C4-2B (cell line): ENCODE data around the gene FCGR3A.
"Not testable (repeated sequence)": the region's sequence is repeated elsewhere in the genome, so short reads cannot be mapped to it uniquely, and the experiment has no call there.

Source experiments
- H3K27ac ChIP-seq: fragments of 450-650 bp; 2 replicates; pipeline ENCODE4 v1.5.1; 2017
- ZFX ChIP-seq: fragments of 450-650 bp; IDR thresholded peaks from 2 replicates; pipeline ENCODE4 v1.6.1; 2017
- TF ChIP-seq, protein P1 (sequence below): fragments of 450-650 bp; conservative IDR thresholded peaks from 2 replicates; pipeline ENCODE4 v1.5.1; 2017; ENCODE audit warnings: mild to moderate bottlenecking

Gene FCGR3A

DNA sequence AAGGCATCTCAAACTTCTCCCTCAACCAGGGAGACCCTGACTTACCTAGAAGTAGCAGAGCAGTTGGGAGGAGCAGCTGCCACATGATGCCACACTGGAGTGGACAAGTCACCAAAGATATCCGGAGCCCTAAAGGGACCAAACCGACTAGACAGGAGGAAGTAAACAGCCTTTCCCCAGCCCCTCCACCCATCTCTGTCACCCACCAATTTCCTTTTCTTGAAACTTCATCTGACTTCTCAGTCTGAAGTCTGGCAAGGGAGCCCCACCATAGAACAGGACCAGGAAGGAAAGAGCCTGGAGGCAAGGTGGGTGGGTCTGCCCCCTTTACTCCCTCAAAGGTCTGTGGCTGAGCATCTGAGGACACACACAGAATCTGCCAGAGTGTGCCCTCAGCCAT lies at the start of gene FCGR3A:
TSS of gene FCGR3A (minus strand) at position 167 of the 400 bp plus-strand sequence. CDS start at position 85, 82 bp downstream.
- TF ChIP-seq, protein P1, sequence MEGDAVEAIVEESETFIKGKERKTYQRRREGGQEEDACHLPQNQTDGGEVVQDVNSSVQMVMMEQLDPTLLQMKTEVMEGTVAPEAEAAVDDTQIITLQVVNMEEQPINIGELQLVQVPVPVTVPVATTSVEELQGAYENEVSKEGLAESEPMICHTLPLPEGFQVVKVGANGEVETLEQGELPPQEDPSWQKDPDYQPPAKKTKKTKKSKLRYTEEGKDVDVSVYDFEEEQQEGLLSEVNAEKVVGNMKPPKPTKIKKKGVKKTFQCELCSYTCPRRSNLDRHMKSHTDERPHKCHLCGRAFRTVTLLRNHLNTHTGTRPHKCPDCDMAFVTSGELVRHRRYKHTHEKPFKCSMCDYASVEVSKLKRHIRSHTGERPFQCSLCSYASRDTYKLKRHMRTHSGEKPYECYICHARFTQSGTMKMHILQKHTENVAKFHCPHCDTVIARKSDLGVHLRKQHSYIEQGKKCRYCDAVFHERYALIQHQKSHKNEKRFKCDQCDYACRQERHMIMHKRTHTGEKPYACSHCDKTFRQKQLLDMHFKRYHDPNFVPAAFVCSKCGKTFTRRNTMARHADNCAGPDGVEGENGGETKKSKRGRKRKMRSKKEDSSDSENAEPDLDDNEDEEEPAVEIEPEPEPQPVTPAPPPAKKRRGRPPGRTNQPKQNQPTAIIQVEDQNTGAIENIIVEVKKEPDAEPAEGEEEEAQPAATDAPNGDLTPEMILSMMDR = no peak
- no peak for TF ChIP-seq ZFX
- no peak within 1 kb of the TSS for H3K27ac ChIP-seq

DNA sequence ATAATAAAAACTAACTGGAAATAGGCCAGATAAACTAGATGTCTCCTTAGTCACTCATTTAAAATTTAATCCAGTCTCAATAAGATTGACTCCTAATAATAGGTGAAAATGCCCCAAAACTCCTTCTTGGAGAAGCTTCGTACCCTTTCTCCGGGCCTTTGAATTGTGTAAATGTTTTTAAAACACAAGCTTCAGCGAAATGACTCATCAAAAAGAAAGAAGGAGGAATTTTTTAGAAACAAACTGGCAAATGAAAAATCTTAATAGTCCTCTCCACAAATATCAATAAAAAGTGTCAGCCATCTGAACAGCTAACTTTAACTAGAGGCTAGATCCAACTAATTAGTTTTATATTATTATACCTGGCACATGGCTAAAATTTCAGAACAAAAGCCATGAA lies 47.5 kb upstream of the FCGR3A start:
- H3K27ac ChIP-seq = not testable (repeated sequence)

DNA sequence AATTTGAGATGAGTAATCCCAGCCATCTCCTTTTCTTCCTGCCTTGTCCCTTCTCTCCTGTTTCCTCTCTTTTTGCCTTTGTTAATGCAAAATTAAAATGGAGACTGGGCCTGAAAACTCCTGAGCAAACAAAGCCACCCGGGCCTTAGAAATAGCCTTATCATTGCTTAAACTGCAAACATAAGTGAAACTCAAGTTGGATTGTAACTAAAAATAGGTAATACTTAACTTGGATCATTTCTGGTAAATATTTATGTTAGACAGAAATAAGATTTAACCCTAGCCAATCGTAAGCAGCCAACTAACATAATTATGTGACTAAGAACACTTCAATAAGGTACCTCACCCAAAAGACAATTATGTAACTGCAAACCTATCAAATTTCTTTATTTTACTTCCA lies 46.0 kb upstream of the FCGR3A start:
- H3K27ac ChIP-seq = not testable (repeated sequence)

DNA sequence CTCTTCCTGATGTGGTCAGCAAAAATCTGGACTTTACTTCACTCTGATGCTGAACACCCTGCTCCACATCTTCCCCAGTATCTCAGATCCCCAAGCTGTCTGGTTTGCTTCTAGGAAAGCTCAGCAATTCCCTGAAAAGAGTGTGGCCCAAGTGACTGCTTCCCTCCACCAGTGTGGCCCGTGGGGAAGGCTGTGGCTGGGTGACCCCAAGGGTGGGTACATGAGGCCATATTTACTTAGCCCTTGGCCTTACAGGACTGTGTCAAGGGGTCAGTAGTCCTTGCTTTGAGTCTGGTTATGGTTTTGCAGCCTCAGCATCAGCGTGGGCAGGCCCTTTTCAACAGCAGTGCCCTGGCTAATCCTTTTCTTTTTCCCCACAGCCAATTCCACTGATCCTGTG lies 45.6 kb upstream of the FCGR3A start:
- not testable (repeated sequence) for H3K27ac ChIP-seq

DNA sequence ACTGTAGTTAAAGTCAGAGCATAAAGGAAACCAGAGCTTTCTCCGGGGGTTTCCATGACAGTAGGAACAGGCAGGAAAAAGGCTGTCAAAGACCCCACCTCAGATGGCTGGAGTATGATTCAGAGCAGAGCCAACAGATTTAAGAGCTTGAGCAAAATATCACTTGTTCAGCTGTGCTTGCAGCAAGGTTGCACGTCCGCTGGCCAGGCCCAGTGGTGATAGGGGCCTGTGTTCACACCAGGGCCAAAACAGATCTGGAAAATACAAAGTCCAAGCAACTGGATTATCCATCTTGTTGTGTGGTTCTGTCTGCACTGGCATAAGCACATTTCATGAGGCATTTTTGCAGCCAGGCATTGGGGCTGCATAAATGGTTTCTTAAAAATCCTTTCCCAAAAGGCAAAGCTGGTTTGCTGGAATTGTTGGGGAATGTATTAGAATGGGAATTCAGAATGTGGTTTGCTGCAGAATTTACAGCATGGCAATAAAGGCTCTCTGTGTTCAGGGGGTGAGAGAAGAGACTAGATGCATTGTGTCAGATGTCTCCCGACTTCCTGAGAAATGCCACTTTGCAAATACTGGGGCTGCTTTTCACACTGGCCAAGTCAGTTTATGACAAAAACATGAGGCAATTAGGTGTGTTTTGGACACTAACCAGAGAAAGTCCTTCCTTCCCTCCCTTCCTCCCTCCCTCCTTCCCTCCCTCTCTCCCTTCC lies 44.8 kb upstream of the FCGR3A start:
- not testable (repeated sequence) for H3K27ac ChIP-seq

DNA sequence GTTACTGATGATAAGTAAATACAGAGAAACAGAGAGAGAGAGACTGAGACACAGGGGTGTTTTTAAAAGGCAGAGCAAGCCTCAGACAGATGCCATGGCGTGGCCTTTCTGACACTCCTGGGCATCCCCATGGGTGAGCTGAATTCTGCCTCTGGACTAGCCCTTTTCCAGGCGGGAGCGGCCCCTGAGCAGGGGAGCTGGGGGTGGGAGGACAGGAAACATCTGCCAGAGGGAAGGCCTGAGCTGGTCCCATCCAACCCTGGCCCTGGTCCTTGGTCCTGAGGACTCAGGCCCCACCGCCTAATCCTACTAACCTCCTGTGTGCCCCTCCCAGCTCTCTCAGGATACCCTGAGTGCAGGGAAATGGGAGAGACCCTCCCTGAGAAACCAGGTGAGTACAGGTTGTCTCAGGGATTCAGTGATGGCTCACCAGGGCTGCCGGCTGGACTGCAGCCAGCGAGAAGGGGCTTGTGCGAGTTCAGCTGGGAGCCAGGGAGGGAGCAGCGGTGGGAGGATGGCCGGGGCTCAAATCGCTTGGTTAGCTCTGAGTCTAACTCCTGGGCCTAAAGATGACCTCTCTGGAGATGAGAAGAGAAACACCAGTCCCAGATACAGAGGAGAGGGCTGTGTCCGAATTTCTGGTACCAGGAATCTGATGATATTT lies 43.6 kb upstream of the FCGR3A start:
- H3K27ac ChIP-seq = not testable (repeated sequence)

DNA sequence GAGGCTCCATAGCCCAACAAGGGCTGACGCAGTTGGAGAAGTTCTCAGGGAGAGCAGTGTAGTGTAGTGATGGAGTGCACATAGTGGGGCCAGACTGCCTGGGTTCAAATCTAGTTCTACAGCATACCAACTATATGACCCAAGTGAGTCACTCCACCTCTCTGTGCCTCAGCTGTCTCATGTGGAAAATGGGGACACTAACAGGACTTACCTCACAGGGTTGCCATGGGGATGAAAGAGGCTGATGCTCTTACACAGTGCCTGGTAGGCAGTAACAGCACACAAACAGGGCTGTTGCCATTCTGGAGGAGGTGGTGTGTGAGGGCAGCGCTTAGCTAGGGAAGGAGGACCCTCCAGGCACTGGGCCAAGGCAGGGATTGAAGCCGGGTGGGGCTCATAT lies 43.0 kb upstream of the FCGR3A start:
- H3K27ac ChIP-seq = not testable (repeated sequence)

DNA sequence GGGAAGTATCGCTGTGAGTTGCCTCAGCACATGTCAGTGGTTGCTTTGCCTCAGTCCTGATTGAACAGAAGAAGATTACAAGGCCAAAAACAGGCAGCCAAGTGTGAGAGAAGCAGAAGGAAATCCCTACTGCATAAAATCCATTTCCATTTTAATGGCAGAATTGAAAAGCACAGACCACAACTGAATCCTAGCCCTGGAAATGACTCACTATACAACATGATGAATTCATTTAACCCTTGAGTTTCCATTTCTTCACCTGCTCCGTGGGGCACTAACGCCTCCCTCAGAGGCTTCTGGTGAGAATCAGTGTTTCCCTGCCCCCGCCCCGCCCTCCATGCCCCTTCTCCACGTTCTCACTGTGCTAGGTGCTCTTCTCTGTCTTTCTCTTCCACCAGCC lies 40.3 kb upstream of the FCGR3A start:
- not testable (repeated sequence) for H3K27ac ChIP-seq

DNA sequence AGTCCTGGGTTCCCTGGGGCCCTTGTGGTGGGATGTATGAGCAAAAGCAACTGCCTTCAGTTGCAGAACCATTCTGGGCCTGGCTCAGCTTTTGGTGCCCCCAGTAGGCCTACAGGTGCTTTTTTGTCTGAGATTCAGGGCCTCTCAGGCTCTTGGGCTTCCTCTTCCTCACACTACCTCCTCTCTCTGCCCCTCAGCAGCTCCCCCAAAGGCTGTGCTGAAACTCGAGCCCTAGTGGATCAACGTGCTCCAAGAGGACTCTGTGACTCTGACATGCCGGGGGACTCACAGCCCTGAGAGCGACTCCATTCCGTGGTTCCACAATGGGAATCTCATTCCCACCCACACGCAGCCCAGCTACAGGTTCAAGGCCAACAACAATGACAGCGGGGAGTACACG lies 39.7 kb upstream of the FCGR3A start:
- not testable (repeated sequence) for H3K27ac ChIP-seq

DNA sequence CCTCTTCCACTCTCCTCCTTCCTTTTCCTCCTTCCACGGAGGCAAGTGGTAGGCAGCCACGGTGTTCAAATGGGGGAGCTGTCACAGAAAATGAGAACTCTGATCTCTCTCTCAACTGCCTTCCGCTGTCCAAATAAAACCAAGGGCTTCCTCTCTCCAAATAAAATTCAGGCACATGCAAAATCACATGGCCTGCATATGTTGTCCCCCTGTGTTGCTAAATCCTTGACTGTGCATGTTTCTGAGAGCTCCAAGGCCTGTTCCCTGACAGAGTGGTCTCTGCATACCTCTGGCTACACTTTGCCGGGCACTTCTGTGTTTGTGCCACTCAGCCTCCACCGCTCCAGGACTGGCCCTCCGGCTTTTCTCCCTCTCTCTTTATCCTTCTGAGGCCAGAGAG lies 39.0 kb upstream of the FCGR3A start:
- not testable (repeated sequence) for H3K27ac ChIP-seq

DNA sequence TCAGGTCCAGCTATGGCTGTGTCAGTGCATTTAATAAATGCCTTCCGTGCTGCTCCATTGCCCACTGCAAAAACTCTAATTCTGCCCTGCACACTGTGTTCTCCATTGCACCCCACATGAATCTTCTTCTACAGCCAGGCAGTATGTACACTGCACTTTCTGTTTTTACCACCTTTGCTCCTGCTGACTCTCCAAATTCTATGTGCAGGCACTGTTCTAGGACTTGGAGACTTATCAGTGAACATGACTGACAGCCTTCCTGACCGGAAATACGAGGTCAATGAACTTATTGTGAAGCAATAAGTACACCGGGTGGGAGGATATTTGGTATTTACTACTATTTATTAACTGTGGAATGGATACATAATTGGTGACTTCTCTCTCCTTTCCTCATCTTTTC lies 33.3 kb upstream of the FCGR3A start:
- not testable (repeated sequence) for H3K27ac ChIP-seq

DNA sequence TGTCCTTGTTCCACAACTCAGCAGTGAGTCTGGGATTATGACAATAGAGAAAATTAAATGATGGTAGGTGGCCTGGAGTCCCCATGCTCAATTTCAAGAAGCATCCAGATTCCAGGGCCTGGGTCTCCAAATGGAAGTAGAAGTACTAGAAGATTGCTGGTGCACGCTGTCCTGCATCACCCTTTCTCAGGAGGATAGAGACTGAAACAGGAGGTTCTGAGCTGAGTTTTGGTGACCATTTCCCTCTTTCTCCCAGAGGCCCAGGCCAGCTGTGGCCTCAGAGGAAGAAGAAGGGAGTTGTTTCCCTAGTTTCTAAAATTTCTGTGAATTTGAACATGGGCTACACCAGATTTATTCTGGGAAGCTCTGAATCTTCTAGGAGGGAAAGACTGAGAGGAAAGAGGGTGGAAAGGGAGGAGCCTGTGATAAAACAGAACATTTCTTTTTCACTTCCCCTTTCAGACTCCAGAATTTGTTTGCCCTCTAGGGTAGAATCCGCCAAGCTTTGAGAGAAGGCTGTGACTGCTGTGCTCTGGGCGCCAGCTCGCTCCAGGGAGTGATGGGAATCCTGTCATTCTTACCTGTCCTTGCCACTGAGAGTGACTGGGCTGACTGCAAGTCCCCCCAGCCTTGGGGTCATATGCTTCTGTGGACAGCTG lies 31.4 kb upstream of the FCGR3A start:
- not testable (repeated sequence) for H3K27ac ChIP-seq

DNA sequence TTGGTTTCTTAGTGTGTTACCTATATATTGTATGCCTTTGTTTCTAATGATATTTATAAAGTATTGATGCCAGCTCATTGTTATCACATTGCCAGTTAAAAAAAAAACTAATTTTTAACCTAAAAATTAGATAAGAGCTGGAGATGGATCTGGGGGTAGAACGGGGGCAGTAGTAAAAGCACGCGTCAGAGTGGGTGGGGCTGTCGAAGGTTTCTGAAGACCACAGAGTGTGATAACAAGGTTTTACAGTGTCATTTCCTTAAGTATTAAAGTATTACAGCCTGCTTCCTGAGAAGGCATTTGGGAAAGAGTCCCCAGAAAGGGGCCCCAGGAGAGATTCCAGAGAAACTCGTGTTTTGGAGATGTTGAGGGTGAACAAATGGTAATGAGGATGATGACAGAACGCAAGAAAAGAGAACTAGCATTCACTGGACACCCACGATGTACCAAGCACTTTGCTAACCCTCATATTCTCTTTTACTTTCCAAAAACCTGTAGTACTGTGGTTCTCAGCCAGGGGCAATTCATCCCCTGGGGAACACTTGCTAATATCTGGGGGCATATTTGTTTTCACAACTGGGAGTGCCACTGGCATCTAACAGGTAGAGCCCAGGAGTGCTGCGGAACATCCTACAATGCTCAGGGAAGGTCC lies 30.4 kb upstream of the FCGR3A start:
- H3K27ac ChIP-seq = not testable (repeated sequence)

DNA sequence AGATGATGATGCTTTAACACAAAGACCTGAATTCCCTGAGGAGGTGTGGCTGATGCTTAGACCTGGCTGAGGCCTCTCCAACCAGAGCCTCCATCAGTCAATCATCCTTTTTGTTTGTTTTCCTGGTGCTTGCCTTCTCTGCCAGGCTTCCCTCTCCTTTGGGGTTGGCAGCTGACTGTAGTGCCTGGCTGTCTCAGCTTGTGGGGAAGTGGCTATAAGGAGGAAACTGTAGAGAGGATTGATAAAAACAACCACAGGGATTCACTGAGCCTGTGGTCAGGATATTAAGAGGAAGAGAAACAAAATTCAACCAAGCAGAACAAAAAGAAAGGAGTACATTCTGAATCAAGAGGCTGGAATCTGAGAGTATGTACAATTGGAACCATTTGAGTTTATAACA lies 27.1 kb upstream of the FCGR3A start:
- not testable (repeated sequence) for H3K27ac ChIP-seq

DNA sequence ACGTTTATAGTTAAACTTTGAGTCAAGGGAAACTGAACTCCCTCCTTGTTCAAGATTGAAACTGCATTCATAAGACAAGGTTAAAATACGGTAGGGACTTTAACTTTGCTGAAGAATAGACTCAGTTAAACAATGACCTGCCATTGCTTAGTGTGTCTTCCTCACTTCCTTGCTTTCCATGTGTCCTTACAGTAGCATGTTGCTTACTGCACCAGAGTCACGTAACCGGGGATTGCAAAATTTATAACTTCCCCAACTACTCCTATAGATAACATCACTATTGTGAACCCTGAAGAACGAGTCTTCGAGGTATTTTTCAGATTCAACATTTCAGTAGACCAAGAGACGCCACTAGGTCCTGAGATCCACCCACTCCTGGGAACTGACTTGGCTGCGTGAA lies 22.1 kb upstream of the FCGR3A start:
- H3K27ac ChIP-seq = not testable (repeated sequence)

DNA sequence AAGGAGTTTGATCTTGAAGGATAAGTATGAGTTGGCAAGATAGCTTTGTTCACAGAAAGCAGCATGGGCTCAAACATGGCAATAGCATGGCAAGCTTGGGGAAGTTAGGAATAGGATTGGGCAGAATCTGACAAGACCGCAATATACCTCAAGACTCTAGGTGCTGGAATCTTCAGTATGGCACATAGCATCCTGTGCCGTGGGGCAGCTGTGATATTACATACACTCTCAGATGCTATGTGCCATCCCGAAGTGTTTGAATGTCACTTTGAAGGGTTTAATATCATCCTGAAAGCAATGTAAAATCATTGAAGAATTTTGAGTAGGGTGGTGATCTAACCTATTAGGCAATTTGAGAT lies 17.0 kb upstream of the FCGR3A start:
- not testable (repeated sequence) for H3K27ac ChIP-seq

DNA sequence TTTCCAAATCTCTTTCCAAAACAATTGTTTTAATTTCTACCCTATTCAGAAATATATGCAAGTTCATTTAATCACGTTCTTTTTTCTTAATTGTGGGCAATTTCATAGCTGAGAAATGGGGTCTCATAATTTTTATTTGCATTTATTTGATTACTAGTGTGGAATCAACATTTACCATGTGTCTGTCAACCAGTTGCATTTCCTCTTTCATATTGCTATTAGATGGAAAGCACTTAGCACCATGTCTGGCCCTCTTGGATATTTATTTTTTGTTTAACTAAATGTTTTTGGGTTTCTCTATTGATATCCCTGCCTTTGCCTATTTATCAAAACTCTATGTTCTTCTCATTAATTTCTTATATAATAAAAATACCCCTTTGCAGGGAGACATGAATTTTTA lies 13.9 kb upstream of the FCGR3A start:
- H3K27ac ChIP-seq = not testable (repeated sequence)

DNA sequence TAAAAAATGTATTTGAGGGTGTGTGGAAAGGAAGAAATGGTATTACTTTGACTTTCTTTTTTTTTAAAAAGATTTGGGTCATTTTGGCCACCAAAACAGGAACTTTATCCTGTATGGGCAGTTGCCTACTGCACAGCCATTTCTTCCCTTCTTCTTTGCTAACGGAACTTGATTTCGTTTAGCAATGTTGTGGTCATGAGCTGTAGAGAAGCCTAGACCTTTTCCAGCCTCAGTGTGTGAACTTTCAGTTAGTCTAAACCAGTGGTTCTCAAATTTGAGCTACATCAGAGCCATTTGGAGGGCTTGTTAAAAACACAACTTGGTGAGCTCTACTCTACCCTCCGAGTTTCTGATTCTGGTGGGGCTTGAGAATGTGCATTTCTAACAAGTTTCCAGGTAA lies 12.8 kb upstream of the FCGR3A start:
- not testable (repeated sequence) for H3K27ac ChIP-seq

DNA sequence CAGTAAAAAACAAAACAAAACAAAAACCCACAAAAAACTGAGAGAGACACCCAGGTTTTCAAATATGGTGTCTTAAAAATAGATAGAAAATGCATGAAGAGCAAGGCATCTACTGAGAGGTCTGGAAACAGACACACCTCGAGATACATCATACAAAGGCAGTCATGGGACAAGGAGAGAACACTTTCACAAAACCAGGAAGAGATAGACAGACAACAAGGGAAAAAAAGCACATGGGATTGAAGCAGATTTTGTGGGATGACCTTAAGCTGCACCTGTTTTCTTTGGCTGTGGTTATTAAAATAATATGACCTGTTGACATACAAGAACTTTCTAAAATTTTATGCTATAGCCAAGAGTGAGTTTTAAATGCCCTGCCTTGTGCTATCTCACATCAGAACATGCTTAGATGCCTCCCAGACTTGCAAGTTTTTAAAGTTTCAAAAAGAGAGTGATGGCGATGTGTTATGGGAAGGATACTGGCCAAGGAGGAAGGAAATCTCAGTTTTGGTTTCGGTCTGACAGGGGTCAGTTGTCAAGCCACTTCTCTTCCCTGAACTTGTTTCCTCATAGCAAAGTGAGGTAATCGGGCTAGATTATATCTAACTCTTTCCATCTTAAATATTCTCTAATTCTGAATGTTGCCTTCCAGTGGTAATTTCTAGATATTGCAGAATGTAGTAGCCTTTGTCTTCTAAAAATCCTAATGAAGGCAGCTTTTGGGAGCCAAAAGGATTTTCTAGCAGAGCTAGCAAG lies 11.5 kb upstream of the FCGR3A start:
- H3K27ac ChIP-seq = not testable (repeated sequence)
